Pons (tissue), 1 donor: Measurements from ENCODE around the gene ZBTB14.

ENCODE experiments used
- DNase-seq: peaks from one replicate; pipeline ENCODE4 v3.0.0-alpha.2; 2016; ENCODE audit warnings: low spot score

The ZBTB14 gene

GRCh38 chr18:5295231-5295920 is at the start of gene ZBTB14:
ZBTB14 (minus strand) TSS chr18:5295726; CDS start chr18:5293246, 2,480 bp downstream.
- DNase-seq: peak; percentile 31

GRCh38 chr18:5339202-5339834 is 43.8 kb upstream of the ZBTB14 start:
- no peak for DNase-seq

GRCh38 chr18:5334456-5335075 is 39.0 kb upstream of the ZBTB14 start:
- no peak for DNase-seq

- no peak for DNase-seq
These were observed 22.7 kb upstream of the ZBTB14 start for GRCh38 chr18:5318061-5318700.

GRCh38 chr18:5317186-5317585 is 21.7 kb upstream of the ZBTB14 start:
- no peak for DNase-seq

GRCh38 chr18:5315838-5316237 is 20.3 kb upstream of the ZBTB14 start:
- DNase-seq: no peak

GRCh38 chr18:5311301-5311989 is 15.9 kb upstream of the ZBTB14 start:
- DNase-seq: no peak

- peak; percentile 19 for DNase-seq
These were observed 14.5 kb upstream of the ZBTB14 start for GRCh38 chr18:5309888-5310470.

GRCh38 chr18:5305835-5306234 is 10.3 kb upstream of the ZBTB14 start:
- DNase-seq: no peak

- DNase-seq: no peak
These were observed 8.7 kb upstream of the ZBTB14 start for GRCh38 chr18:5304232-5304631.

GRCh38 chr18:5303636-5304035 is 8.1 kb upstream of the ZBTB14 start:
- no peak for DNase-seq

GRCh38 chr18:5302606-5303005 is 7.1 kb upstream of the ZBTB14 start:
- DNase-seq: no peak

GRCh38 chr18:5300476-5301010 is 5.0 kb upstream of the ZBTB14 start:
- no peak for DNase-seq

- DNase-seq: no peak
These were observed 2.8 kb upstream of the ZBTB14 start for GRCh38 chr18:5298156-5298852.

GRCh38 chr18:5297597-5297996 is 2.1 kb upstream of the ZBTB14 start:
- no peak for DNase-seq

GRCh38 chr18:5296706-5297320 is 1.3 kb upstream of the ZBTB14 start:
- DNase-seq: peak; percentile 68

- DNase-seq: peak; percentile 90
These were observed 617 bp upstream of the ZBTB14 start for GRCh38 chr18:5295981-5296705.

- peak; percentile 63 for DNase-seq
These were observed 882 bp downstream of the ZBTB14 start for GRCh38 chr18:5294457-5295230.

- DNase-seq: no peak
These were observed 1.4 kb downstream of the ZBTB14 start for GRCh38 chr18:5294113-5294456.
